ENCODE results near the gene UHMK1. TPM values are rescaled to one million over a fixed set of nuclear protein-coding genes. Genes with fewer than 3 reads are reported as not detected.
"Not testable (repeated sequence)": the region's sequence is repeated elsewhere in the genome, so short reads cannot be mapped to it uniquely, and the experiment has no call there.

UHMK1 gene
- total and polyA plus RNA-seq, 2 donors (not counting 1 experiment from before 2014, with no cell fraction given): 39.1 to 79.1 TPM

GRCh38 chr1:162566870-162567269 is 69.3 kb downstream of the UHMK1 start:
- Histone ChIP-seq H3K27me3 (ENCODE audit: control insufficient read depth, insufficient read depth, low read length) (no peaks in the 10 kb centered on the region), H3K79me2 (ENCODE audit: control insufficient read depth, insufficient read depth, low read length) (peaks cover 93% of the 10 kb centered on the region), H3K4me1 (ENCODE audit: control insufficient read depth, extremely low read depth, insufficient read depth, low read length) (no peaks in the 10 kb centered on the region), H3K36me3 (ENCODE audit: control insufficient read depth, insufficient read depth, low read length) (peaks cover 4% of the 10 kb centered on the region), H3K4me2 (ENCODE audit: extremely low read depth, insufficient read depth, low read length) (no peak overlapping the region), H4K20me1 (ENCODE audit: control insufficient read depth, extremely low read depth, insufficient read depth, low read length) (no peaks in the 10 kb centered on the region), H3K4me3 (replicated peaks in 1 of 4; ENCODE audit: control extremely low read depth in 1 of 4, insufficient read depth in 1 of 4, low read depth in 3 of 4, low read length in 4 of 4) (no peak overlapping the region), H3K27ac (ENCODE audit: insufficient read depth, low read length) (no peak overlapping the region), H3K9me3 (ENCODE audit: control insufficient read depth, insufficient read depth, low read depth, low read length) (no peaks in the 10 kb centered on the region), H2AFZ (ENCODE audit: low read length) (no peak overlapping the region), H3K9ac (ENCODE audit: insufficient read depth, low read length) (no peak overlapping the region)
- DNase-seq (ENCODE audit: low read depth in 2 of 2): no peak
- TF ChIP-seq, protein P1, sequence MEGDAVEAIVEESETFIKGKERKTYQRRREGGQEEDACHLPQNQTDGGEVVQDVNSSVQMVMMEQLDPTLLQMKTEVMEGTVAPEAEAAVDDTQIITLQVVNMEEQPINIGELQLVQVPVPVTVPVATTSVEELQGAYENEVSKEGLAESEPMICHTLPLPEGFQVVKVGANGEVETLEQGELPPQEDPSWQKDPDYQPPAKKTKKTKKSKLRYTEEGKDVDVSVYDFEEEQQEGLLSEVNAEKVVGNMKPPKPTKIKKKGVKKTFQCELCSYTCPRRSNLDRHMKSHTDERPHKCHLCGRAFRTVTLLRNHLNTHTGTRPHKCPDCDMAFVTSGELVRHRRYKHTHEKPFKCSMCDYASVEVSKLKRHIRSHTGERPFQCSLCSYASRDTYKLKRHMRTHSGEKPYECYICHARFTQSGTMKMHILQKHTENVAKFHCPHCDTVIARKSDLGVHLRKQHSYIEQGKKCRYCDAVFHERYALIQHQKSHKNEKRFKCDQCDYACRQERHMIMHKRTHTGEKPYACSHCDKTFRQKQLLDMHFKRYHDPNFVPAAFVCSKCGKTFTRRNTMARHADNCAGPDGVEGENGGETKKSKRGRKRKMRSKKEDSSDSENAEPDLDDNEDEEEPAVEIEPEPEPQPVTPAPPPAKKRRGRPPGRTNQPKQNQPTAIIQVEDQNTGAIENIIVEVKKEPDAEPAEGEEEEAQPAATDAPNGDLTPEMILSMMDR (conservative IDR thresholded peaks at IDR 0.05 in 1 of 2, IDR thresholded peaks at IDR 0.05 in 1 of 2; ENCODE audit: low read depth in 1 of 2, low read length in 2 of 2): no peak
- TF ChIP-seq EZH2 (IDR thresholded peaks at IDR 0.05; ENCODE audit: low read length, missing control alignments): no peak

DNA sequence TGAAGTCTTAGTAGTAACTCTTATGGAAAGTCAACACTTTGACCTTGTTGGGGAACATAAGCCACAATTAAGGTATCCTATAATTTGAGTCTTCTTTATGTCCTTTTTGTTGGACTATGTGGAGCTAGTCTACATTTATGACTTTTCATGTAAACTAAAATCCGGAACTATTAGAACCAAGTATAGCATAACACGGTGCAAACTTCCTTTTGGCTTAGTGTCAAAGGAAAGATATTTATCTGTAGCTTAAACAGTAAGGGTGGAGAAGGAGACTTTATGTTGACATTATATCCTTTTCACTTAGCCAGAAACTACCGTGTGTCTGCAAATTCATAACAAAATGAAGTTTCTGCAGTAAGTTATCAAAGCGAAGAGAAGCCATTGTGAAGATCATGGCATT is 71.2 kb downstream of the UHMK1 start:
- Histone ChIP-seq H3K9me3 (ENCODE audit: control insufficient read depth, insufficient read depth, low read depth, low read length) (no peaks in the 10 kb centered on the region), H3K36me3 (ENCODE audit: control insufficient read depth, insufficient read depth, low read length) (peaks cover 4% of the 10 kb centered on the region), H3K4me3 (replicated peaks in 1 of 4; ENCODE audit: control extremely low read depth in 1 of 4, insufficient read depth in 1 of 4, low read depth in 3 of 4, low read length in 4 of 4) (no peak overlapping the region), H3K4me2 (ENCODE audit: extremely low read depth, insufficient read depth, low read length) (no peak overlapping the region), H3K27me3 (ENCODE audit: control insufficient read depth, insufficient read depth, low read length) (no peaks in the 10 kb centered on the region), H3K4me1 (ENCODE audit: control insufficient read depth, extremely low read depth, insufficient read depth, low read length) (no peaks in the 10 kb centered on the region), H3K79me2 (ENCODE audit: control insufficient read depth, insufficient read depth, low read length) (peaks cover 93% of the 10 kb centered on the region), H3K27ac (ENCODE audit: insufficient read depth, low read length) (no peak overlapping the region), H2AFZ (ENCODE audit: low read length) (no peak overlapping the region), H3K9ac (ENCODE audit: insufficient read depth, low read length) (no peak overlapping the region), H4K20me1 (ENCODE audit: control insufficient read depth, extremely low read depth, insufficient read depth, low read length) (no peaks in the 10 kb centered on the region)
- TF ChIP-seq, protein P1 (conservative IDR thresholded peaks at IDR 0.05 in 1 of 2, IDR thresholded peaks at IDR 0.05 in 1 of 2; ENCODE audit: low read depth in 1 of 2, low read length in 2 of 2): no peak
- DNase-seq (ENCODE audit: low read depth in 2 of 2): no peak

GRCh38 chr1:162570718-162571117 is 73.1 kb downstream of the UHMK1 start:
- no peaks in the 10 kb centered on the region for H4K20me1 ChIP-seq (ENCODE audit: control insufficient read depth, extremely low read depth, insufficient read depth, low read length)
- no peak overlapping the region for H2AFZ ChIP-seq (ENCODE audit: low read length)
- H3K27me3 ChIP-seq (ENCODE audit: control insufficient read depth, insufficient read depth, low read length): no peaks in the 10 kb centered on the region
- H3K79me2 ChIP-seq (ENCODE audit: control insufficient read depth, insufficient read depth, low read length): peaks cover 85% of the 10 kb centered on the region
- no peak for TF ChIP-seq EZH2 (IDR thresholded peaks at IDR 0.05; ENCODE audit: low read length, missing control alignments)
- TF ChIP-seq, protein P1 (conservative IDR thresholded peaks at IDR 0.05 in 1 of 2, IDR thresholded peaks at IDR 0.05 in 1 of 2; ENCODE audit: low read depth in 1 of 2, low read length in 2 of 2): no peak
- H3K4me1 ChIP-seq (ENCODE audit: control insufficient read depth, extremely low read depth, insufficient read depth, low read length): no peaks in the 10 kb centered on the region
- H3K4me2 ChIP-seq (ENCODE audit: extremely low read depth, insufficient read depth, low read length): no peak overlapping the region
- no peak for DNase-seq (ENCODE audit: low read depth in 2 of 2)
- H3K9me3 ChIP-seq (ENCODE audit: control insufficient read depth, insufficient read depth, low read depth, low read length): no peaks in the 10 kb centered on the region
- H3K27ac ChIP-seq (ENCODE audit: insufficient read depth, low read length): no peak overlapping the region
- H3K36me3 ChIP-seq (ENCODE audit: control insufficient read depth, insufficient read depth, low read length): peaks cover 4% of the 10 kb centered on the region
- no peak overlapping the region for H3K9ac ChIP-seq (ENCODE audit: insufficient read depth, low read length)
- no peak overlapping the region for H3K4me3 ChIP-seq (replicated peaks in 1 of 4; ENCODE audit: control extremely low read depth in 1 of 4, insufficient read depth in 1 of 4, low read depth in 3 of 4, low read length in 4 of 4)

DNA sequence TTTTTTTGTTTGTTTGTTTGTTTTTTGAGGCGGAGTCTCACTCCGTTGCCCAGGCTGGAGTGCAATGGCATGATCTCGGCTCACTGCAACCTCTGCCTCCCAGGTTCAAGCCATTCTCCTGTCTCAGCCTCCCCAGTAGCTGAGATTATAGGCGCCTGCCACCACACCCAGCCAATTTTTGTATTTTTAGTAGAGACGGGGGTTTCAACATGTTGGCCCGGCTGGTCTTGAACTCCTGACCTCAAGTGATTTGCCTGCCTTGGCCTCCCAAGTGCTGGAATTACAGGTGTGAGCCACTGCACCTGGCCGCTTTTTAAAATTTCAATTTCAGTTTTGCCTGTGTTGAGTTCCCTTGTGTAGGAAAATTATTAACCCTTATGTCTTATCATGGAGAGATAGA is 73.5 kb downstream of the UHMK1 start:
- H3K4me1 ChIP-seq (ENCODE audit: control insufficient read depth, extremely low read depth, insufficient read depth, low read length); H3K9me3 ChIP-seq (ENCODE audit: control insufficient read depth, insufficient read depth, low read depth, low read length); DNase-seq (ENCODE audit: low read depth in 2 of 2); H2AFZ ChIP-seq (ENCODE audit: low read length); H4K20me1 ChIP-seq (ENCODE audit: control insufficient read depth, extremely low read depth, insufficient read depth, low read length); H3K4me3 ChIP-seq (replicated peaks in 1 of 4; ENCODE audit: control extremely low read depth in 1 of 4, insufficient read depth in 1 of 4, low read depth in 3 of 4, low read length in 4 of 4); H3K4me2 ChIP-seq (ENCODE audit: extremely low read depth, insufficient read depth, low read length); H3K27ac ChIP-seq (ENCODE audit: insufficient read depth, low read length); H3K27me3 ChIP-seq (ENCODE audit: control insufficient read depth, insufficient read depth, low read length); H3K9ac ChIP-seq (ENCODE audit: insufficient read depth, low read length); H3K36me3 ChIP-seq (ENCODE audit: control insufficient read depth, insufficient read depth, low read length): not testable (repeated sequence)
- peaks cover 85% of the 10 kb centered on the region for H3K79me2 ChIP-seq (ENCODE audit: control insufficient read depth, insufficient read depth, low read length)

Data from fibroblast of lung (primary cell).